A549 (cell line): ENCODE results near the gene SH3BP5L. TPM values are rescaled to one million over a fixed set of nuclear protein-coding genes. Genes with fewer than 3 reads are reported as not detected.
"Not testable (repeated sequence)": the region's sequence is repeated elsewhere in the genome, so short reads cannot be mapped to it uniquely, and the experiment has no call there.

Experiments
- ATAC-seq, 2 experiments: fragments of 200-7000 bp in 1 of 2; fragments of >200 bp in 1 of 2; cut with Nextera tagmentation in 1 of 2; cut with Tn5 transposase in 1 of 2; 3 replicates each; pipeline versions ENCODE4 v1.8.0 to v1.9.1; 2018 to 2020; ENCODE audit warnings: mild to moderate bottlenecking in 1 of 2, moderate library complexity in 1 of 2
- CTCF ChIA-PET: fragments of 300-600 bp; sonication (Branson Sonifier 250); formaldehyde crosslinking; extraction: SDS; loops from one replicate; lab custom pipeline; 2021; ENCODE audit warnings: antibody characterized with exemption, inconsistent platforms; lab: Yijun Ruan, JAX
- POLR2A ChIA-PET: fragments of 350-600 bp; formaldehyde crosslinking; extraction: SDS; loops from one replicate; lab custom pipeline; 2021; ENCODE audit warnings: antibody characterized with exemption, inconsistent platforms; lab: Yijun Ruan, JAX
- DNase-seq, 2 experiments: peaks; one replicate each; pipeline versions ENCODE4 v3.0.0 to v3.0.0-alpha.2; 2011 to 2016; ENCODE audit warnings: low read depth in 1 of 2, low spot score in 1 of 2
- FAIRE-seq: peaks from 2 replicates; lab custom pipeline; 2011; peaks lifted over from hg19 to GRCh38; lab: Jason Lieb, UNC
- H3K27ac ChIP-seq, 2 experiments: fragments of >200 bp; sonication (Bioruptor Twin); formaldehyde crosslinking; 3 replicates each; pipeline ENCODE4 v1.5.1; 2016 to 2017
- H3K4me1 ChIP-seq: fragments of >200 bp; sonication (Bioruptor Twin); formaldehyde crosslinking; 3 replicates; pipeline ENCODE4 v1.6.1; 2016
- H3K4me2 ChIP-seq: fragments of >200 bp; sonication (Bioruptor Twin); formaldehyde crosslinking; 3 replicates; pipeline ENCODE4 v1.6.1; 2016
- H3K4me3 ChIP-seq: fragments of >200 bp; sonication (Bioruptor Twin); formaldehyde crosslinking; 3 replicates; pipeline ENCODE4 v1.5.1; 2016
- H3K9me3 ChIP-seq: fragments of >200 bp; sonication (Bioruptor Twin); formaldehyde crosslinking; 3 replicates; pipeline ENCODE4 v1.6.1; 2016
- CBX2 ChIP-seq: fragments of 200-600 bp; sonication (generic); IDR thresholded peaks from 2 replicates; pipeline ENCODE4 v1.6.1; 2016; ENCODE audit warnings: low read depth, mild to moderate bottlenecking, borderline replicate concordance
- CEBPB ChIP-seq, 2 experiments: fragments of >200 bp in 1 of 2; sonication (Bioruptor Twin) in 1 of 2; formaldehyde crosslinking in 1 of 2; IDR thresholded peaks; 2 replicates each; pipeline ENCODE4 v1.6.1; 2012 to 2016
- CHD2 ChIP-seq: fragments of 150-350 bp; IDR thresholded peaks from 2 replicates; pipeline ENCODE4 v1.6.1; 2014; ENCODE audit warnings: low read length; ENCODE audit not compliant: partially characterized antibody
- EHF ChIP-seq: fragments of 250-450 bp; sonication (Bioruptor Pico); IDR thresholded peaks from 2 replicates; pipeline ENCODE4 v1.5.0; 2020; ENCODE audit warnings: mild to moderate bottlenecking
- EP300 ChIP-seq, 2 experiments: fragments of >200 bp; sonication (Bioruptor Twin); formaldehyde crosslinking; IDR thresholded peaks; 2 replicates in 1 of 2; 3 replicates in 1 of 2; pipeline ENCODE4 v1.6.1; 2016 to 2017
- FOXS1 ChIP-seq: fragments of 250-450 bp; sonication (Bioruptor Pico); IDR thresholded peaks from 2 replicates; pipeline ENCODE4 v1.5.0; 2020; ENCODE audit warnings: mild to moderate bottlenecking, moderate library complexity
- GATA3 ChIP-seq: IDR thresholded peaks from 2 replicates; pipeline ENCODE4 v1.6.1; 2012; ENCODE audit warnings: borderline replicate concordance
- HOXA7 ChIP-seq: fragments of 250-450 bp; sonication (Bioruptor Pico); IDR thresholded peaks from 2 replicates; pipeline ENCODE4 v1.5.0; 2020; ENCODE audit warnings: mild to moderate bottlenecking, moderate library complexity
- HOXB5 ChIP-seq: fragments of 250-450 bp; sonication (Bioruptor Pico); IDR thresholded peaks from 2 replicates; pipeline ENCODE4 v1.5.0; 2020; ENCODE audit warnings: mild to moderate bottlenecking, moderate library complexity
- JUN ChIP-seq, 2 experiments: fragments of >200 bp; sonication (Bioruptor Twin); formaldehyde crosslinking; IDR thresholded peaks; 2 replicates in 1 of 2; 3 replicates in 1 of 2; pipeline ENCODE4 v1.6.1; 2016 to 2017
- JUNB ChIP-seq: fragments of >200 bp; sonication (Bioruptor Twin); formaldehyde crosslinking; IDR thresholded peaks from 2 replicates; pipeline ENCODE4 v1.6.1; 2016
- KDM5A ChIP-seq: fragments of 200-600 bp; sonication (generic); IDR thresholded peaks from 2 replicates; pipeline ENCODE4 v1.6.1; 2016; ENCODE audit warnings: antibody characterized with exemption, mild to moderate bottlenecking
- MAFK ChIP-seq: fragments of 450-650 bp; IDR thresholded peaks from 2 replicates; pipeline ENCODE4 v1.6.1; 2014; ENCODE audit not compliant: partially characterized antibody
- NFE2L2 ChIP-seq: fragments of 150-350 bp; conservative IDR thresholded peaks from 2 replicates; pipeline ENCODE4 v1.6.1; 2014; ENCODE audit warnings: low read length
- NR3C1 ChIP-seq: fragments of >200 bp; sonication (Bioruptor Twin); formaldehyde crosslinking; IDR thresholded peaks from 3 replicates; pipeline ENCODE4 v1.6.1; 2017
- PHF8 ChIP-seq: fragments of 200-600 bp; sonication (generic); IDR thresholded peaks from 2 replicates; pipeline ENCODE4 v1.6.1; 2016; ENCODE audit warnings: low read depth, mild to moderate bottlenecking, antibody characterized with exemption, moderate library complexity, borderline replicate concordance
- RAD21 ChIP-seq, 2 experiments: fragments of >200 bp in 1 of 2; sonication (Bioruptor Twin) in 1 of 2; formaldehyde crosslinking in 1 of 2; IDR thresholded peaks in 1 of 2; conservative IDR thresholded peaks in 1 of 2; 2 replicates in 1 of 2; 3 replicates in 1 of 2; pipeline ENCODE4 v1.6.1; 2012 to 2018; ENCODE audit warnings: inconsistent platforms in 1 of 2
- RARB ChIP-seq: fragments of 250-450 bp; sonication (Bioruptor Pico); IDR thresholded peaks from 2 replicates; pipeline ENCODE4 v1.8.0; 2021; ENCODE audit warnings: mild to moderate bottlenecking, moderate library complexity
- RFX5 ChIP-seq: fragments of 450-650 bp; IDR thresholded peaks from 2 replicates; pipeline ENCODE4 v1.7.1; 2014; ENCODE audit warnings: antibody characterized with exemption, mild to moderate bottlenecking, moderate library complexity
- SMC3 ChIP-seq: fragments of >200 bp; sonication (Bioruptor Twin); formaldehyde crosslinking; IDR thresholded peaks from 3 replicates; pipeline ENCODE4 v1.6.1; 2018; ENCODE audit warnings: inconsistent platforms
- TFCP2L1 ChIP-seq: fragments of 250-450 bp; sonication (Bioruptor Pico); IDR thresholded peaks from 2 replicates; pipeline ENCODE4 v1.5.0; 2021; ENCODE audit warnings: mild to moderate bottlenecking
- ZNF302 ChIP-seq: fragments of 250-450 bp; sonication (Bioruptor Pico); IDR thresholded peaks from 2 replicates; pipeline ENCODE4 v1.9.0; 2021; ENCODE audit warnings: inconsistent platforms, mild to moderate bottlenecking, moderate library complexity
- ZSCAN20 ChIP-seq: fragments of 250-450 bp; sonication (Bioruptor Pico); IDR thresholded peaks from 2 replicates; pipeline ENCODE4 v1.8.0; 2022; ENCODE audit warnings: mild to moderate bottlenecking, moderate library complexity
- WGBS: methylation state at CpG from one replicate; pipeline ENCODE4 v1.1.6; 2017; ENCODE audit errors: missing lambda C conversion rate; 5-methylcytosine and 5-hydroxymethylcytosine counted together
- polyA plus RNA-seq, 4 experiments: library from polyadenylated mRNA; depleted of rRNA in 3 of 4; stranded (reverse); fragments of >200 nt; fragmentation: RNase III in 1 of 4; extraction: RNeasy Plus Mini Kit Qiagen cat#74134 plus additional on column Dnase treatment in 1 of 4; gene quantifications; 2 replicates in 3 of 4; 3 replicates in 1 of 4; pipeline ENCODE4 v1.2.3, GENCODE V29; 2011 to 2017
- TF ChIP-seq, protein P1 (sequence below): fragments of 450-650 bp; IDR thresholded peaks from 2 replicates; pipeline ENCODE4 v1.6.1; 2014; ENCODE audit warnings: antibody characterized with exemption
- TF ChIP-seq, protein P2 (sequence below): fragments of 250-450 bp; sonication (Bioruptor Pico); IDR thresholded peaks from 2 replicates; pipeline ENCODE4 v1.5.0; 2020; ENCODE audit warnings: low read depth, mild to moderate bottlenecking, moderate library complexity
- TF ChIP-seq, protein P3 (sequence below): fragments of >200 bp; sonication (Bioruptor Twin); formaldehyde crosslinking; IDR thresholded peaks from 3 replicates; pipeline ENCODE4 v1.6.1; 2016

The SH3BP5L gene
- polyA plus RNA-seq, 2 of the 4 experiments (the other 2 are of a cell fraction) = 10.9 to 15.8 TPM

DNA sequence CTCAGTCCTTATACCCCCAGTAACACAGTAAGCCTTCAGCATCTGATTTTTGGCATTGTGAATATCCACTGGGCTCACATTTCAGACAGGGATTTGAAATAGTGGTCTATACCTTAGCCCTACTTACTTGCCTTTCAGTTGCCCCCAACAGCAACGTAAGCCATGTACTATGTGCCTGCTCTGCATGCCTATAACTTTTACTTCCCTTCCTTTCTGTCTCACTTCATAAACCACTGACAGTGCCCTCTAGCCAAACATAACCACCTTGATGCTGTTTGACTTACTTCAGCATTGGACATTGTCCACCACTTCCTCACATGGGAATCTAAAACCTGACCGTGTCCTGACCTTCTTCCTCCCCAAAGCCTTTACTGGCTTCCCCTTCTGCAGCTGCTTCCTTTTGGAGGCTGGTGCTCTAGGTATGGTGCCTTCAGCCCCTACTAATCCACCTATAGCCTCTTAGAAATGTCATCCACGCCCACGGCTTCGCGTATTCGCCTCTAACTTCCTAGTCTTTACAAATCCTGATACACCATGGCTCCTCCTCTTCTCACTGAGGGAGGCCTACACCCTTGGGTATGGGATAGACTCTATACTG, 8.7 kb upstream of the SH3BP5L start (continued):
- TF ChIP-seq RARB (CRISPR knock-in tag) (no peak), FOXS1 (no peak), RAD21 (conservative IDR thresholded peaks at IDR 0.05 in 1 of 2, IDR thresholded peaks at IDR 0.05 in 1 of 2) (no peak), ZNF302 (no peak), NR3C1 (no peak), MAFK (no peak)

DNA sequence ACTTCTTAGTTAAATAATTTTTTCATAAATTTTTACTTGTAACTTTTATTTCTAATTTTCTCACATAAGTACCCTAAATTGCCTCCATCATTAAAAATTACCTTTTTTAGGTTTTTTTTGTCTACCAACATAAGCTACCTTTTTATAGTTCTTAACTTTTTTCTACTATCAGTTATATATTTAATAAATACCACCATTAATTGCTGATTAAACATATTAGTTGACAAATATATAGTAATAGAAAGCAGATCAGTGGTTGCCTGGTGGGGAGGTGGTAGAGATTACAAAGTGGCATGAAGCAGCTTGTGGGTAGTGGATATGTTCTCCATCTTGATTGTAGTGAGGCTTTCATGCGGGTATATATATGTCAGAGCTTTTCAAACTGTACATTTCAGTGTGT, 6.1 kb upstream of the SH3BP5L start:
- ATAC-seq = no peak
- ChIA-PET POLR2A (no interaction called here), CTCF (interaction anchor here (1.4 kb wide), 1 partner anchor 28 kb away, joined by 3 read pairs; no protein-coding TSS in a partner anchor)
- no peak overlapping the region for H3K4me2 ChIP-seq
- no peak for FAIRE-seq
- TF ChIP-seq NR3C1 = no peak
- no peak for TF ChIP-seq HOXB5 (CRISPR knock-in tag)
- TF ChIP-seq, protein P1, sequence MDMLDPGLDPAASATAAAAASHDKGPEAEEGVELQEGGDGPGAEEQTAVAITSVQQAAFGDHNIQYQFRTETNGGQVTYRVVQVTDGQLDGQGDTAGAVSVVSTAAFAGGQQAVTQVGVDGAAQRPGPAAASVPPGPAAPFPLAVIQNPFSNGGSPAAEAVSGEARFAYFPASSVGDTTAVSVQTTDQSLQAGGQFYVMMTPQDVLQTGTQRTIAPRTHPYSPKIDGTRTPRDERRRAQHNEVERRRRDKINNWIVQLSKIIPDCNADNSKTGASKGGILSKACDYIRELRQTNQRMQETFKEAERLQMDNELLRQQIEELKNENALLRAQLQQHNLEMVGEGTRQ = no peak
- TF ChIP-seq SMC3 = no peak
- TF ChIP-seq MAFK = peak; percentile 70
- TF ChIP-seq RAD21 (conservative IDR thresholded peaks at IDR 0.05 in 1 of 2, IDR thresholded peaks at IDR 0.05 in 1 of 2) = no peak
- no peak for TF ChIP-seq NFE2L2
- TF ChIP-seq EP300 (IDR thresholded peaks at IDR 0.05) = no peak
- no peaks in the 10 kb centered on the region for H3K9me3 ChIP-seq
- 75% methylated on average over 1 of the region's 1 CpG for WGBS
- H3K4me1 ChIP-seq = peaks cover 23% of the 10 kb centered on the region
- H3K4me3 ChIP-seq = no peak overlapping the region
- no peak overlapping the region for H3K27ac ChIP-seq
- no peak for DNase-seq

DNA sequence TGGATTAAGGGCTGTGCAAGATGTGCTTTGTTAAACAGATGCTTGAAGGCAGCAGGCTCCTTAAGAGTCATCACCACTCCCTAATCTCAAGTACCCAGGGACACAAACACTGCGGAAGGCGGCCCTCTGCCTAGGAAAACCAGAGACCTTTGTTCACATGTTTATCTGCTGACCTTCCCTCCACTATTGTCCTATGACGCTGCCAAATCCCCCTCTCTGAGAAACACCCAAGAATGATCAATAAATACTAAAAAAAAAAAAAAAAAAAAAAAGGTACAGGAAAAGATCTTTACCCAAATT, 5.0 kb upstream of the SH3BP5L start:
- H3K27ac ChIP-seq, H3K4me3 ChIP-seq, DNase-seq, FAIRE-seq, POLR2A ChIA-PET, H3K9me3 ChIP-seq, H3K4me2 ChIP-seq, ATAC-seq: not testable (repeated sequence)
- WGBS = 39% methylated on average over 3 of the region's 3 CpGs
- CTCF ChIA-PET = interaction anchor here (1.4 kb wide), 1 partner anchor 29 kb away, joined by 3 read pairs; no protein-coding TSS in a partner anchor
- peaks cover 25% of the 10 kb centered on the region for H3K4me1 ChIP-seq

DNA sequence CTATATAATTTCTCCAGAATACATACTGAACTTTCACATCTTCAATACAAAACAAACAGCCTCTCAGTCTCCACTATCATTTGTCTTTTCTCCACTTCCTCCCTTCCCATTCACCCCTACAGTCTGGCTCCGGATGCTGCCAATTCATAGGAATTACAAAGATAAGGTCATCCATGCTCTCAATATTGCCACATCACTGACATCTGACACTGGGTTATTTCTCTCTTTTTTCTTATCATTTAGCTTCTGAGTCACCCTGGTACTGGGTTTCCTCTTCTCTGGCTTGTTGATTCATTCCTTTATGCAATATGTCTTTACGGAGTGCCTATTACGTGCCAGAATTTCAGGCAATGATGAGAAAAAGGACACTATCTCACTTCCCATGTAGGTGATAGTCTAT, 3.1 kb upstream of the SH3BP5L start:
- CTCF ChIA-PET = interaction anchor here (0.9 to 3.8 kb wide), 3 partner anchors 10 to 30 kb away, joined by 3 to 48 read pairs (median 6); partner anchors contain the start of genes ZNF672 and ZNF692
- no peaks in the 10 kb centered on the region for H3K9me3 ChIP-seq
- no peak for FAIRE-seq
- peak overlapping the region; percentile 57 to 80 for H3K27ac ChIP-seq
- H3K4me1 ChIP-seq = peaks cover 39% of the 10 kb centered on the region
- ATAC-seq = peak; percentile 4 to 40; a peak in 5 of 6 replicates
- peak overlapping the region; percentile 64 for H3K4me2 ChIP-seq
- DNase-seq = peak; percentile 67 to 73
- H3K4me3 ChIP-seq = no peak overlapping the region
- POLR2A ChIA-PET = interaction anchor here (0.7 to 1.9 kb wide), 3 partner anchors 9 to 45 kb away, joined by 5 to 44 read pairs (median 10); partner anchors contain the start of genes ZNF672 and ZNF692
- 8% methylated on average over 3 of the region's 3 CpGs for WGBS
- TF ChIP-seq ZNF302 (no peak), PHF8 (no peak), JUNB (peak; percentile 76), CEBPB (IDR thresholded peaks at IDR 0.05) (peak; percentile 83 to 84), HOXB5 (CRISPR knock-in tag) (no peak), RAD21 (conservative IDR thresholded peaks at IDR 0.05 in 1 of 2, IDR thresholded peaks at IDR 0.05 in 1 of 2) (no peak), RFX5 (no peak), HOXA7 (CRISPR knock-in tag) (no peak), ZSCAN20 (CRISPR knock-in tag) (no peak), NR3C1 (no peak), SMC3 (no peak), TFCP2L1 (CRISPR knock-in tag) (no peak), GATA3 (no peak; the same call in 1 of the 2 replicates), CBX2 (no peak), CHD2 (no peak), EHF (no peak), EP300 (IDR thresholded peaks at IDR 0.05) (0 out of 5 replicates have a peak, but pooled peaks of 1 of the 2 experiments have one; percentile 22), KDM5A (no peak), JUN (IDR thresholded peaks at IDR 0.05) (peak in 1 of 2 experiments; percentile 59; a peak in 1 of 5 replicates)
- TF ChIP-seq, protein P2, sequence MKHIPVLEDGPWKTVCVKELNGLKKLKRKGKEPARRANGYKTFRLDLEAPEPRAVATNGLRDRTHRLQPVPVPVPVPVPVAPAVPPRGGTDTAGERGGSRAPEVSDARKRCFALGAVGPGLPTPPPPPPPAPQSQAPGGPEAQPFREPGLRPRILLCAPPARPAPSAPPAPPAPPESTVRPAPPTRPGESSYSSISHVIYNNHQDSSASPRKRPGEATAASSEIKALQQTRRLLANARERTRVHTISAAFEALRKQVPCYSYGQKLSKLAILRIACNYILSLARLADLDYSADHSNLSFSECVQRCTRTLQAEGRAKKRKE (CRISPR knock-in tag) = no peak
- TF ChIP-seq, protein P3, sequence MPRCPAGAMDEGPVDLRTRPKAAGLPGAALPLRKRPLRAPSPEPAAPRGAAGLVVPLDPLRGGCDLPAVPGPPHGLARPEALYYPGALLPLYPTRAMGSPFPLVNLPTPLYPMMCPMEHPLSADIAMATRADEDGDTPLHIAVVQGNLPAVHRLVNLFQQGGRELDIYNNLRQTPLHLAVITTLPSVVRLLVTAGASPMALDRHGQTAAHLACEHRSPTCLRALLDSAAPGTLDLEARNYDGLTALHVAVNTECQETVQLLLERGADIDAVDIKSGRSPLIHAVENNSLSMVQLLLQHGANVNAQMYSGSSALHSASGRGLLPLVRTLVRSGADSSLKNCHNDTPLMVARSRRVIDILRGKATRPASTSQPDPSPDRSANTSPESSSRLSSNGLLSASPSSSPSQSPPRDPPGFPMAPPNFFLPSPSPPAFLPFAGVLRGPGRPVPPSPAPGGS = peak; percentile 50; the same call in 1 of the 3 replicates
